ENCODE data around the gene FAM151A. TPM values are rescaled to one million over a fixed set of nuclear protein-coding genes. Genes with fewer than 3 reads are reported as not detected.

The FAM151A gene
- total and polyA plus RNA-seq, 2 donors (not counting 3 experiments of a cell fraction or from before 2014, with no cell fraction given), result not detected

DNA sequence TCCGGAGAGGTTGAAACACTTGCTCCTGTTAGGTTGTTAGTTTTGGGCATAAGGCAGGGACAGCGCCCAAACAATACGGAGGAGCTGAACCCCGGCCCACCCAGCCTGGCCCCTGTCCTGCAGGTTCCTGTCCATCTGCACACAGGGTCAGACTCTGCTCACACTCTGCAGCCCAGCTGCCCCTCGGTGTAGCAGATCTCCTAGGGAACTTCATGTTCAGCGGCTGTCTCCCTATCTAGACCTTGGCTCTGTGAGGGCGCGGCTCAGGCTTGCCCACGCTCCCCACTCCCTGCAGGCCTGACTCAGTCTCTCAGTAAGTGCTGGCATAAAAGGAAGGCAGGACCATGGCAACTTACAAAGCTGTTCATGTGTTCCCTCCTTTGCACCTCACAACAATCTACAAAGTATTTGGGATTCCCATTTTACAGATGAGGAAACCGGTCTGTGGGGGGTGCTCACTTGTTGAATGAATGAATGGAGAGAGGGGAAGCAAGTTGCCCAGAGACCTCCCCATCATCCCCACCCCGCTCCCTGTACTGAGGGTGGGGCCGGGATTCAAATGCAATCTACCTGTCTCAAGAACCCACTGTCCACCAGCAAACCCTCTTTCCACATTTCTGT is 49.1 kb downstream of the FAM151A start:
- dilution Hi-C loops (cut with MboI; ENCODE audit: extremely low pct_ligation_motif_present, low sequenced_read_pairs), result no loop called here
- FAIRE-seq (no peak), DNase-seq (ENCODE audit: low read depth, low spot score) (no peak)
- Histone ChIP-seq H3K4me1 (ENCODE audit: control insufficient read depth, extremely low read depth, insufficient read depth, low read length) (peaks cover 33% of the 10 kb centered on the region), H4K20me1 (replicated peaks; ENCODE audit: control insufficient read depth, extremely low read depth, insufficient read depth, low read length) (no peaks in the 10 kb centered on the region), H3K9ac (replicated peaks; ENCODE audit: extremely low read depth, insufficient read depth, low read length) (no peak overlapping the region), H3K27me3 (ENCODE audit: control insufficient read depth in 2 of 2, insufficient read depth in 2 of 2, low read length in 2 of 2) (no peaks in the 10 kb centered on the region), H3K9me1 (replicated peaks; ENCODE audit: control insufficient read depth, extremely low read depth, insufficient read depth, low read length) (no peaks in the 10 kb centered on the region), H3K36me3 (ENCODE audit: control insufficient read depth in 2 of 2, extremely low read depth in 1 of 2, insufficient read depth in 2 of 2, low read length in 2 of 2) (no peaks in the 10 kb centered on the region), H2AFZ (ENCODE audit: low read depth, low read length) (no peak overlapping the region), H3K4me2 (ENCODE audit: insufficient read depth, low read length) (no peak overlapping the region), H3K9me3 (replicated peaks; ENCODE audit: control insufficient read depth, insufficient read depth, low read length) (no peaks in the 10 kb centered on the region), H3K79me2 (ENCODE audit: control insufficient read depth, insufficient read depth, low read length) (no peaks in the 10 kb centered on the region), H3K27ac (ENCODE audit: insufficient read depth, low read depth, low read length) (no peak overlapping the region), H3K4me3 (replicated peaks in 1 of 3; ENCODE audit: insufficient read depth in 1 of 3, low read depth in 1 of 3, low read length in 3 of 3) (no peak overlapping the region)
- intact Hi-C loops (cut with micrococcal nuclease), result loop anchor here (5.0 kb wide), 1 partner anchor 143 kb away; the partner anchor contains the start of gene TTC4
- ChIA-PET CTCF (no interaction called here), POLR2A (no interaction called here)
- BruUV-seq (replicated peaks), result no TSS peak
- TF ChIP-seq, protein P1, sequence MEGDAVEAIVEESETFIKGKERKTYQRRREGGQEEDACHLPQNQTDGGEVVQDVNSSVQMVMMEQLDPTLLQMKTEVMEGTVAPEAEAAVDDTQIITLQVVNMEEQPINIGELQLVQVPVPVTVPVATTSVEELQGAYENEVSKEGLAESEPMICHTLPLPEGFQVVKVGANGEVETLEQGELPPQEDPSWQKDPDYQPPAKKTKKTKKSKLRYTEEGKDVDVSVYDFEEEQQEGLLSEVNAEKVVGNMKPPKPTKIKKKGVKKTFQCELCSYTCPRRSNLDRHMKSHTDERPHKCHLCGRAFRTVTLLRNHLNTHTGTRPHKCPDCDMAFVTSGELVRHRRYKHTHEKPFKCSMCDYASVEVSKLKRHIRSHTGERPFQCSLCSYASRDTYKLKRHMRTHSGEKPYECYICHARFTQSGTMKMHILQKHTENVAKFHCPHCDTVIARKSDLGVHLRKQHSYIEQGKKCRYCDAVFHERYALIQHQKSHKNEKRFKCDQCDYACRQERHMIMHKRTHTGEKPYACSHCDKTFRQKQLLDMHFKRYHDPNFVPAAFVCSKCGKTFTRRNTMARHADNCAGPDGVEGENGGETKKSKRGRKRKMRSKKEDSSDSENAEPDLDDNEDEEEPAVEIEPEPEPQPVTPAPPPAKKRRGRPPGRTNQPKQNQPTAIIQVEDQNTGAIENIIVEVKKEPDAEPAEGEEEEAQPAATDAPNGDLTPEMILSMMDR (IDR thresholded peaks at IDR 0.05; ENCODE audit: extremely low read depth in 1 of 2, insufficient read depth in 1 of 2, low read depth in 1 of 2, low read length in 2 of 2), result no peak
- no peak for TF ChIP-seq MYC (IDR thresholded peaks at IDR 0.05; ENCODE audit: low read depth, low read length)
- no peak for TF ChIP-seq JUN (IDR thresholded peaks at IDR 0.05; ENCODE audit: borderline replicate concordance, insufficient read depth, insufficient read length, low read depth)
- TF ChIP-seq MAX (IDR thresholded peaks at IDR 0.05; ENCODE audit: insufficient read depth, insufficient read length), result no peak
- no peak for TF ChIP-seq POLR2AphosphoS5 (IDR thresholded peaks at IDR 0.05; ENCODE audit: insufficient read depth, low read depth, low read length)
- no peak for TF ChIP-seq FOS (IDR thresholded peaks at IDR 0.05; ENCODE audit: borderline replicate concordance, insufficient read depth, low read length)
- no peak for TF ChIP-seq EZH2 (IDR thresholded peaks at IDR 0.05; ENCODE audit: borderline replicate concordance, low read depth, low read length, severe bottlenecking)
- TF ChIP-seq POLR2A (IDR thresholded peaks at IDR 0.05; ENCODE audit: low read depth, low read length), result no peak
- TF ChIP-seq GATA2 (IDR thresholded peaks at IDR 0.05; ENCODE audit: insufficient read depth, insufficient read length, low read depth, low read length), result no peak

Measured in endothelial cell of umbilical vein (primary cell).